Fibroblast of lung (primary cell): Measurements from ENCODE around the gene PLA2G2A. TPM values are rescaled to one million over a fixed set of nuclear protein-coding genes. Genes with fewer than 3 reads are reported as not detected.

Experiments used
- DNase-seq, 2 donors: peaks; one replicate each; pipeline versions ENCODE4 v3.0.0 to v3.0.0-alpha.2; 2010; ENCODE audit warnings: low read depth in 2 of 2
- H2AFZ ChIP-seq: 2 replicates; pipeline ENCODE4 v1.5.1; 2012; ENCODE audit warnings: low read length, control low read depth, inconsistent platforms
- H3K27ac ChIP-seq: 2 replicates; pipeline ENCODE4 v1.5.1; 2011; ENCODE audit warnings: low read length, control low read depth; ENCODE audit not compliant: insufficient read depth
- H3K27me3 ChIP-seq: 2 replicates; pipeline ENCODE4 v1.5.1; 2011; ENCODE audit warnings: mild to moderate bottlenecking, low read length; ENCODE audit not compliant: control insufficient read depth, insufficient read depth
- H3K36me3 ChIP-seq: 2 replicates; pipeline ENCODE4 v1.5.1; 2011; ENCODE audit warnings: low read length; ENCODE audit not compliant: control insufficient read depth, insufficient read depth
- H3K4me1 ChIP-seq: 2 replicates; pipeline ENCODE4 v1.5.1; 2011; ENCODE audit warnings: low read length; ENCODE audit not compliant: control insufficient read depth, insufficient read depth; ENCODE audit errors: extremely low read depth
- H3K4me2 ChIP-seq: 2 replicates; pipeline ENCODE4 v1.5.1; 2011; ENCODE audit warnings: low read length, control low read depth; ENCODE audit not compliant: insufficient read depth; ENCODE audit errors: extremely low read depth
- H3K4me3 ChIP-seq, 4 experiments: fragments of 200-600 bp in 1 of 4; sonication (generic) in 1 of 4; replicated peaks in 1 of 4; 2 replicates each; pipeline ENCODE4 v1.5.1; 2011 to 2016; ENCODE audit warnings: low read length in 4 of 4, low read depth in 3 of 4, mild to moderate bottlenecking in 3 of 4, control low read depth in 2 of 4, inconsistent platforms in 1 of 4, mixed read lengths in 1 of 4; ENCODE audit not compliant: insufficient read depth in 1 of 4; ENCODE audit errors: control extremely low read depth in 1 of 4
- H3K79me2 ChIP-seq: 2 replicates; pipeline ENCODE4 v1.5.1; 2012; ENCODE audit warnings: mild to moderate bottlenecking, low read length, inconsistent platforms; ENCODE audit not compliant: control insufficient read depth, insufficient read depth
- H3K9ac ChIP-seq: 2 replicates; pipeline ENCODE4 v1.5.1; 2011; ENCODE audit warnings: mild to moderate bottlenecking, low read length, control low read depth; ENCODE audit not compliant: insufficient read depth
- H3K9me3 ChIP-seq: 2 replicates; pipeline ENCODE4 v1.5.1; 2012; ENCODE audit warnings: low read depth, low read length; ENCODE audit not compliant: control insufficient read depth, insufficient read depth
- H4K20me1 ChIP-seq: 2 replicates; pipeline ENCODE4 v1.5.1; 2011; ENCODE audit warnings: low read length; ENCODE audit not compliant: control insufficient read depth, insufficient read depth; ENCODE audit errors: extremely low read depth
- EZH2 ChIP-seq: IDR thresholded peaks from 2 replicates; pipeline ENCODE4 v1.5.1; 2012; ENCODE audit warnings: low read length, control low read depth, mild to moderate bottlenecking; ENCODE audit errors: missing control alignments
- polyA plus RNA-seq, 2 donors: library from polyadenylated mRNA; depleted of rRNA in 1 of 2; stranded (reverse) in 1 of 2; unstranded in 1 of 2; fragments of >200 nt; gene quantifications; 2 replicates each; pipeline ENCODE4 v1.2.1, GENCODE V29; 2011 to 2012; ENCODE audit warnings: missing spikeins in 1 of 2
- total RNA-seq: library from RNA; depleted of rRNA; stranded (reverse); fragments of >200 nt; gene quantifications from 2 replicates; pipeline ENCODE4 v1.2.1, GENCODE V29; 2014
- TF ChIP-seq, protein P1 (sequence below), 2 donors: IDR thresholded peaks in 1 of 2; conservative IDR thresholded peaks in 1 of 2; 1 replicate in 1 of 2; 2 replicates in 1 of 2; pipeline ENCODE4 v1.5.1; 2011 to 2012; ENCODE audit warnings: low read length in 2 of 2, control low read depth in 1 of 2, inconsistent platforms in 1 of 2, low read depth in 1 of 2, mild to moderate bottlenecking in 1 of 2

Gene PLA2G2A
- total and polyA plus RNA-seq, 2 donors (not counting 1 experiment from before 2014, with no cell fraction given): not detected

DNA sequence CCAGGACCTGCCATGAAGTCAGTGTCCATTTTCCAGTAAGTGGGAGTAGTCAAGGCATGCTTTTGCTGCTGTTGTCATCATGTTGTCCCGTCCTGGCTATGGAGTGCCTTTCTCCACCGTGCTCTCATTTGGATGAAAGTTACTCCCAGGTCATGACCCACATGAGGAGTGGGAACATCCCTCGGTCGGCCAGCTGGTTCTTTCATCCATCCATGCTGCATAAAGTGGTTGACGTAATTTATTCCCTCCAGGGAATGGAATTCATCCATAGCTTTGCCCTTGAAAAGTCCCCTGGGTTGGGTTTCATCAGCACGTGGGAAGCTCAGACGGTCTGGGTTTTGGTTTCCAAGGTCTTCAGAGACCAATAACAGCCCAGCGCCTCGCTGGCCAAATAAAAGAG lies 11.6 kb downstream of the PLA2G2A start:
- DNase-seq: no peak
- H3K79me2 ChIP-seq: no peaks in the 10 kb centered on the region
- H3K9me3 ChIP-seq: no peaks in the 10 kb centered on the region
- no peaks in the 10 kb centered on the region for H3K36me3 ChIP-seq
- H4K20me1 ChIP-seq: no peaks in the 10 kb centered on the region
- TF ChIP-seq, protein P1, sequence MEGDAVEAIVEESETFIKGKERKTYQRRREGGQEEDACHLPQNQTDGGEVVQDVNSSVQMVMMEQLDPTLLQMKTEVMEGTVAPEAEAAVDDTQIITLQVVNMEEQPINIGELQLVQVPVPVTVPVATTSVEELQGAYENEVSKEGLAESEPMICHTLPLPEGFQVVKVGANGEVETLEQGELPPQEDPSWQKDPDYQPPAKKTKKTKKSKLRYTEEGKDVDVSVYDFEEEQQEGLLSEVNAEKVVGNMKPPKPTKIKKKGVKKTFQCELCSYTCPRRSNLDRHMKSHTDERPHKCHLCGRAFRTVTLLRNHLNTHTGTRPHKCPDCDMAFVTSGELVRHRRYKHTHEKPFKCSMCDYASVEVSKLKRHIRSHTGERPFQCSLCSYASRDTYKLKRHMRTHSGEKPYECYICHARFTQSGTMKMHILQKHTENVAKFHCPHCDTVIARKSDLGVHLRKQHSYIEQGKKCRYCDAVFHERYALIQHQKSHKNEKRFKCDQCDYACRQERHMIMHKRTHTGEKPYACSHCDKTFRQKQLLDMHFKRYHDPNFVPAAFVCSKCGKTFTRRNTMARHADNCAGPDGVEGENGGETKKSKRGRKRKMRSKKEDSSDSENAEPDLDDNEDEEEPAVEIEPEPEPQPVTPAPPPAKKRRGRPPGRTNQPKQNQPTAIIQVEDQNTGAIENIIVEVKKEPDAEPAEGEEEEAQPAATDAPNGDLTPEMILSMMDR (conservative IDR thresholded peaks at IDR 0.05 in 1 of 2, IDR thresholded peaks at IDR 0.05 in 1 of 2; ENCODE audit: low read depth in 1 of 2, low read length in 2 of 2): no peak
- no peak for TF ChIP-seq EZH2
- H3K4me1 ChIP-seq: no peaks in the 10 kb centered on the region
- H3K4me2 ChIP-seq: no peak overlapping the region
- peaks cover 23% of the 10 kb centered on the region for H3K27me3 ChIP-seq
- H3K27ac ChIP-seq: no peak overlapping the region
- no peak overlapping the region for H3K4me3 ChIP-seq
- no peak overlapping the region for H2AFZ ChIP-seq
- H3K9ac ChIP-seq: no peak overlapping the region

DNA sequence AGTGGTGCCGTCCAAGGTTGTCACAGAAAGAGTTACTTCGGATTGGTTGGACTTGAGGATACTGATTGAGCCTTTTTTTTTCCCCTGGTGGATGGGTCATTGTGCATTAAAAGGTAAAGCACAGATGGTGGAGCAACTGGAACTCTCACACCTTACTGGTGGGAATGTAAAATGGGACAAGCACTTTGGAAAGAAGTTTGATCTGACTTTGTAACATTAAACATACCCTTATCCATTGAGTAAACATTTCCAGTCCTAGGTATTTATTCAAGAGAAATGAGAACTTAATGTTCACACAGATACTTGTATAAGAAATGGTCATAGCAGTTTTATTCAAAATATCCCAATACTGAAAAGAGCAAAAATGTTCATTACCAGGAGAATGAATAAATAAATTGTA lies 14.9 kb downstream of the PLA2G2A start:
- H2AFZ ChIP-seq: no peak overlapping the region
- H3K27ac ChIP-seq: no peak overlapping the region
- H3K4me2 ChIP-seq: no peak overlapping the region
- H4K20me1 ChIP-seq: no peaks in the 10 kb centered on the region
- no peak overlapping the region for H3K9ac ChIP-seq
- TF ChIP-seq, protein P1 (conservative IDR thresholded peaks at IDR 0.05 in 1 of 2, IDR thresholded peaks at IDR 0.05 in 1 of 2; ENCODE audit: low read depth in 1 of 2, low read length in 2 of 2): no peak
- TF ChIP-seq EZH2: no peak
- H3K4me3 ChIP-seq: no peak overlapping the region
- no peaks in the 10 kb centered on the region for H3K9me3 ChIP-seq
- no peaks in the 10 kb centered on the region for H3K79me2 ChIP-seq
- H3K27me3 ChIP-seq: peaks cover 23% of the 10 kb centered on the region
- no peaks in the 10 kb centered on the region for H3K4me1 ChIP-seq
- no peak for DNase-seq
- no peaks in the 10 kb centered on the region for H3K36me3 ChIP-seq

DNA sequence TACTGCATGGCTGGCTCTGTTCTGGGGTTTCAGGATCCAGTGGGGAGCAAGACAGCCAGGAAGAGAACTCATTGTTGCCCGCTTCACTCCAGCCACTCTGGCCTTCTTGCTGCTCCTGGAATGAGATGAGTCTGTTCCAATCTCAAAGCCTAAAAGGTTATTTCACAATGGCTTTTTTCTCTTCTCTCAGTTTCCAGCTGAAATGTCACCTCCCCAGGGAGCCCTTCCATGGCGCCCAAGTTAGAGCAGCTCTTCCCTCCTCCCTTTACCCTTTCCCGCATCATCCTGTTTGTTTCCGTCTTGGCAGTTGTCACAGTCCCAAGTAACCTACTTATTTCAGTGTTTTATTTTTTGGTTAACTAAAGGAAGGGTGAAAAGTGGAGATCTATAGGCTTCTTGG lies 15.8 kb downstream of the PLA2G2A start:
- Histone ChIP-seq H3K4me3 (no peak overlapping the region), H2AFZ (no peak overlapping the region), H3K9me3 (no peaks in the 10 kb centered on the region), H3K79me2 (no peaks in the 10 kb centered on the region), H4K20me1 (no peaks in the 10 kb centered on the region), H3K4me1 (no peaks in the 10 kb centered on the region), H3K36me3 (no peaks in the 10 kb centered on the region), H3K27ac (no peak overlapping the region), H3K4me2 (no peak overlapping the region), H3K9ac (no peak overlapping the region), H3K27me3 (peaks cover 23% of the 10 kb centered on the region)
- no peak for DNase-seq
- no peak for TF ChIP-seq EZH2
- TF ChIP-seq, protein P1 (conservative IDR thresholded peaks at IDR 0.05 in 1 of 2, IDR thresholded peaks at IDR 0.05 in 1 of 2; ENCODE audit: low read depth in 1 of 2, low read length in 2 of 2): no peak
